NCI-H2227 (cell line): ENCODE measurements around the gene CETN2.
"Not testable (repeated sequence)": the region's sequence is repeated elsewhere in the genome, so short reads cannot be mapped to it uniquely, and the experiment has no call there.

ENCODE experiments used
- DNase-seq: peaks from one replicate; lab custom pipeline; 2025; ENCODE audit not compliant: unreplicated experiment; lab: John Stamatoyannopoulos, UW

The CETN2 gene

GRCh38 chrX:152830312-152831305 lies at the start of gene CETN2, which contains the start of gene NSDHL:
TSS of gene CETN2 (minus strand) at chrX:152830757. CDS start at chrX:152830710, 47 bp downstream.
TSS of gene NSDHL (plus strand) at chrX:152831063. CDS start at chrX:152846325, 15,262 bp downstream.
- peak; percentile 97 for DNase-seq

- DNase-seq = no peak
These were observed 48.6 kb upstream of the CETN2 start for GRCh38 chrX:152878976-152879755.

GRCh38 chrX:152876931-152877840 lies 46.6 kb upstream of the CETN2 start:
- no peak for DNase-seq

- DNase-seq = no peak
These were observed 42.8 kb upstream of the CETN2 start for GRCh38 chrX:152873361-152873760.

GRCh38 chrX:152872522-152872921 lies 42.0 kb upstream of the CETN2 start:
- no peak for DNase-seq

GRCh38 chrX:152871260-152871659 lies 40.7 kb upstream of the CETN2 start:
- no peak for DNase-seq

- no peak for DNase-seq
These were observed 39.4 kb upstream of the CETN2 start for GRCh38 chrX:152869972-152870371.

GRCh38 chrX:152866386-152866785 lies 35.8 kb upstream of the CETN2 start:
- no peak for DNase-seq

- no peak for DNase-seq
These were observed 34.8 kb upstream of the CETN2 start for GRCh38 chrX:152865232-152865920.

- DNase-seq = no peak
These were observed 31.3 kb upstream of the CETN2 start for GRCh38 chrX:152861826-152862225.

GRCh38 chrX:152861116-152861515 lies 30.6 kb upstream of the CETN2 start:
- DNase-seq = no peak

GRCh38 chrX:152853986-152854385 lies 23.4 kb upstream of the CETN2 start:
- no peak for DNase-seq

GRCh38 chrX:152850465-152850864 lies 19.9 kb upstream of the CETN2 start:
- no peak for DNase-seq

GRCh38 chrX:152847281-152847680 lies 16.7 kb upstream of the CETN2 start:
- no peak for DNase-seq

- DNase-seq = no peak
These were observed 15.2 kb upstream of the CETN2 start for GRCh38 chrX:152845618-152846240.

- DNase-seq = no peak
These were observed 13.7 kb upstream of the CETN2 start for GRCh38 chrX:152844256-152844655.

- no peak for DNase-seq
These were observed 13.3 kb upstream of the CETN2 start for GRCh38 chrX:152843852-152844251.

- DNase-seq = no peak
These were observed 12.3 kb upstream of the CETN2 start for GRCh38 chrX:152842772-152843338.

GRCh38 chrX:152835470-152835869 lies 4.9 kb upstream of the CETN2 start:
- not testable (repeated sequence) for DNase-seq
